OCI-LY7 (cell line): ENCODE results near the gene ISY1. TPM values are rescaled to one million over a fixed set of nuclear protein-coding genes. Genes with fewer than 3 reads are reported as not detected.
"Not testable (repeated sequence)": the region's sequence is repeated elsewhere in the genome, so short reads cannot be mapped to it uniquely, and the experiment has no call there.

Experiments used
- BruUV-seq: library from RNA; stranded (reverse); fragments of 400-500 nt; replicated peaks from 2 replicates; lab custom pipeline; 2021; lab: Mats Ljungman, UMichigan
- CTCF ChIA-PET: fragments of 300-600 bp; sonication (Branson Sonifier 250); formaldehyde crosslinking; loops from one replicate; lab custom pipeline; 2022; ENCODE audit warnings: antibody characterized with exemption; ENCODE audit not compliant: unreplicated experiment; lab: Charles Lee
- POLR2A ChIA-PET: fragments of 300-600 bp; sonication (Branson Sonifier 250); formaldehyde crosslinking; loops from one replicate; lab custom pipeline; 2022; ENCODE audit warnings: antibody characterized with exemption; lab: Charles Lee
- DNase-seq: peaks from one replicate; pipeline ENCODE4 v3.0.0-alpha.2; 2015; ENCODE audit warnings: low spot score
- H2AFZ ChIP-seq: fragments of 200-600 bp; sonication (generic), shearing (Covaris generic); 2 replicates; pipeline ENCODE4 v1.6.1; 2014; ENCODE audit warnings: mild to moderate bottlenecking, antibody characterized with exemption, low read length, moderate library complexity
- H3K27ac ChIP-seq: fragments of 200-600 bp; sonication (generic); 2 replicates; pipeline ENCODE4 v1.5.1; 2014; ENCODE audit warnings: mixed run types, low read depth, mild to moderate bottlenecking, moderate library complexity, low read length, inconsistent platforms; ENCODE audit not compliant: poor library complexity, severe bottlenecking
- H3K36me3 ChIP-seq: fragments of 200-600 bp; sonication (generic); 2 replicates; pipeline ENCODE4 v1.6.1; 2014; ENCODE audit warnings: mild to moderate bottlenecking, antibody characterized with exemption, low read length, moderate library complexity, mixed read lengths; ENCODE audit not compliant: insufficient read depth
- H3K4me1 ChIP-seq: fragments of 200-600 bp; sonication (generic); 2 replicates; pipeline ENCODE4 v1.5.1; 2014; ENCODE audit warnings: mild to moderate bottlenecking, low read length; ENCODE audit not compliant: insufficient read depth, poor library complexity, severe bottlenecking
- H3K4me2 ChIP-seq: fragments of 200-600 bp; sonication (generic); 2 replicates; pipeline ENCODE4 v1.6.1; 2014; ENCODE audit warnings: mild to moderate bottlenecking, low read length
- H3K4me3 ChIP-seq: fragments of 200-600 bp; sonication (generic); 2 replicates; pipeline ENCODE4 v1.5.1; 2014; ENCODE audit warnings: mild to moderate bottlenecking, low read depth, low read length; ENCODE audit not compliant: poor library complexity, severe bottlenecking
- H3K79me2 ChIP-seq: fragments of 200-600 bp; sonication (generic); 2 replicates; pipeline ENCODE4 v1.6.1; 2016; ENCODE audit warnings: low read depth, mild to moderate bottlenecking, low read length, moderate library complexity, mixed read lengths; ENCODE audit not compliant: insufficient read depth
- H3K9me2 ChIP-seq: fragments of 200-600 bp; sonication (generic); 2 replicates; pipeline ENCODE4 v1.6.1; 2016; ENCODE audit warnings: mild to moderate bottlenecking, low read length, mixed read lengths; ENCODE audit not compliant: insufficient read depth
- H3K9me3 ChIP-seq: fragments of 200-600 bp; sonication (generic); 2 replicates; pipeline ENCODE4 v1.6.1; 2014; ENCODE audit warnings: mild to moderate bottlenecking, mixed run types, low read length, mixed read lengths
- H4K20me1 ChIP-seq: fragments of 200-600 bp; sonication (generic); 2 replicates; pipeline ENCODE4 v1.6.1; 2014; ENCODE audit warnings: mild to moderate bottlenecking, antibody characterized with exemption, low read length, moderate library complexity, mixed read lengths; ENCODE audit not compliant: insufficient read depth
- CTCF ChIP-seq: fragments of 200-600 bp; sonication (generic); conservative IDR thresholded peaks from 2 replicates; pipeline ENCODE4 v1.5.1; 2014; ENCODE audit warnings: mild to moderate bottlenecking, antibody characterized with exemption, low read length, moderate library complexity, mixed read lengths
- EZH2phosphoT487 ChIP-seq: fragments of 200-600 bp; sonication (generic); IDR thresholded peaks from 2 replicates; pipeline ENCODE4 v1.6.1; 2018; ENCODE audit warnings: low read depth, borderline replicate concordance, mild to moderate bottlenecking, mixed run types, antibody characterized with exemption, low read length, moderate library complexity, mixed read lengths
- intact Hi-C: fragments of 100-400 bp; cut with micrococcal nuclease; formaldehyde crosslinking; loops from one replicate; pipeline ENCODE4 v1.10.0; 2022; ENCODE audit not compliant: unreplicated experiment
- total RNA-seq, 2 experiments: library from RNA; depleted of rRNA in 1 of 2; stranded (reverse); fragments of >200 nt in 1 of 2; shearing (Covaris generic) in 1 of 2; gene quantifications; 2 replicates each; pipeline ENCODE4 v1.2.3, GENCODE V29; 2014 to 2022

Gene ISY1
- total RNA-seq, 2 experiments from 2014 or later = 34.5 to 62.1 TPM

- BruUV-seq = no TSS peak
- peaks cover 51% of the 10 kb centered on the region for H3K36me3 ChIP-seq
Measured at GRCh38 chr3:129161860-129162271, 1.0 kb upstream of the ISY1 start.

GRCh38 chr3:129144786-129145185 lies 16.1 kb downstream of the ISY1 start:
- peaks cover 69% of the 10 kb centered on the region for H3K36me3 ChIP-seq
- no peak overlapping the region for H3K27ac ChIP-seq
- H4K20me1 ChIP-seq = no peaks in the 10 kb centered on the region
- no peaks in the 10 kb centered on the region for H3K79me2 ChIP-seq
- H3K4me2 ChIP-seq = no peak overlapping the region
- ChIA-PET POLR2A (interaction anchor here (1.1 kb wide), 1 partner anchor 41 kb away, joined by 3 read pairs; no protein-coding TSS in a partner anchor), CTCF (no interaction called here)
- H3K4me3 ChIP-seq = no peak overlapping the region
- no peak for TF ChIP-seq CTCF
- TF ChIP-seq EZH2phosphoT487 = no peak
- no peak overlapping the region for H2AFZ ChIP-seq
- no peaks in the 10 kb centered on the region for H3K9me2 ChIP-seq
- no peaks in the 10 kb centered on the region for H3K9me3 ChIP-seq
- no peaks in the 10 kb centered on the region for H3K4me1 ChIP-seq
- intact Hi-C loops = no loop called here
- no peak for DNase-seq
- BruUV-seq = no TSS peak

More at GRCh38 chr3:129161860-129162271, 1.0 kb upstream of the ISY1 start:
- peak overlapping the region; percentile 91 for H3K27ac ChIP-seq
- no peaks in the 10 kb centered on the region for H3K9me2 ChIP-seq
- H3K79me2 ChIP-seq = peaks cover 24% of the 10 kb centered on the region; the same call in 1 of the 2 replicates
- peak overlapping the region; percentile 93 for H3K4me2 ChIP-seq
- peak overlapping the region; percentile 68; the same call in 1 of the 2 replicates for H2AFZ ChIP-seq
- DNase-seq = peak; percentile 55
- no peaks in the 10 kb centered on the region for H3K9me3 ChIP-seq
- H4K20me1 ChIP-seq = no peaks in the 10 kb centered on the region
- intact Hi-C loops = loop anchor here (1.0 kb wide), 5 partner anchors 21 to 109 kb away; partner anchors contain the start of genes CNBP and COPG1
- ChIA-PET POLR2A (interaction anchor here (0.6 to 0.9 kb wide), 5 partner anchors 9 to 163 kb away, joined by 3 read pairs; no protein-coding TSS in a partner anchor), CTCF (interaction anchor here (0.6 to 2.1 kb wide), 2 partner anchors 62 to 83 kb away, joined by 3 to 6 read pairs; no protein-coding TSS in a partner anchor)
- H3K4me1 ChIP-seq = peaks cover 28% of the 10 kb centered on the region
- H3K4me3 ChIP-seq = peak overlapping the region; percentile 95
- TF ChIP-seq CTCF (peak; percentile 65), EZH2phosphoT487 (no peak)

- intact Hi-C loops, H3K4me3 ChIP-seq, H2AFZ ChIP-seq, H3K9me2 ChIP-seq, DNase-seq, BruUV-seq, H3K4me1 ChIP-seq, H3K27ac ChIP-seq, H4K20me1 ChIP-seq, H3K4me2 ChIP-seq, CTCF ChIA-PET, H3K79me2 ChIP-seq, H3K9me3 ChIP-seq: not testable (repeated sequence)
- peaks cover 67% of the 10 kb centered on the region for H3K36me3 ChIP-seq
- POLR2A ChIA-PET = interaction anchor here (0.6 kb wide), 1 partner anchor 40 kb away, joined by 3 read pairs; no protein-coding TSS in a partner anchor
Measured at GRCh38 chr3:129141011-129141410, 19.9 kb downstream of the ISY1 start.
